WTC11 (cell line): ENCODE measurements around the gene SORCS1. TPM values are rescaled to one million over a fixed set of nuclear protein-coding genes. Genes with fewer than 3 reads are reported as not detected.

Experiments used
- ATAC-seq: fragments of 200-7000 bp; cut with Tn5 transposase; 2 replicates; pipeline ENCODE4 v1.10.0; 2021; ENCODE audit warnings: mild to moderate bottlenecking, moderate library complexity
- CTCF ChIA-PET: fragments of 300-600 bp; sonication (Branson Sonifier 250); formaldehyde crosslinking; loops from one replicate; lab custom pipeline; 2021; ENCODE audit warnings: antibody characterized with exemption; lab: Charles Lee
- POLR2A ChIA-PET: fragments of 350-600 bp; sonication (Branson Sonifier 250); formaldehyde crosslinking; loops from one replicate; lab custom pipeline; 2021; ENCODE audit warnings: antibody characterized with exemption; lab: Charles Lee
- DNase-seq: peaks from one replicate; pipeline ENCODE4 v3.0.0; 2021; ENCODE audit warnings: low spot score
- H3K27ac Mint-ChIP-seq: 2 replicates; pipeline ENCODE4 v1.8.0; 2021; ENCODE audit warnings: mixed read lengths
- H3K27me3 Mint-ChIP-seq: 2 replicates; pipeline ENCODE4 v1.8.0; 2021; ENCODE audit warnings: low read depth, mild to moderate bottlenecking, moderate library complexity, mixed read lengths
- H3K36me3 Mint-ChIP-seq: 2 replicates; pipeline ENCODE4 v1.8.0; 2021; ENCODE audit warnings: mixed read lengths
- H3K4me1 Mint-ChIP-seq: 2 replicates; pipeline ENCODE4 v1.8.0; 2022; ENCODE audit warnings: mixed read lengths
- H3K4me3 Mint-ChIP-seq: 2 replicates; pipeline ENCODE4 v1.8.0; 2021; ENCODE audit warnings: mild to moderate bottlenecking, moderate library complexity, mixed read lengths
- H3K9me3 Mint-ChIP-seq: 2 replicates; pipeline ENCODE4 v1.8.0; 2021; ENCODE audit warnings: mixed read lengths
- ATF1 ChIP-seq: sonication (generic); formaldehyde crosslinking; IDR thresholded peaks from 2 replicates; pipeline ENCODE4 v1.8.1; 2023; ENCODE audit warnings: mild to moderate bottlenecking, moderate library complexity, missing genetic modification reagents
- ATF3 ChIP-seq: sonication (generic); formaldehyde crosslinking; conservative IDR thresholded peaks from 2 replicates; pipeline ENCODE4 v1.8.1; 2022; ENCODE audit warnings: mild to moderate bottlenecking, missing genetic modification reagents
- CREB1 ChIP-seq: sonication (generic); formaldehyde crosslinking; IDR thresholded peaks from 2 replicates; pipeline ENCODE4 v1.8.0; 2023; ENCODE audit warnings: mild to moderate bottlenecking, missing genetic modification reagents
- CREM ChIP-seq: sonication (generic); formaldehyde crosslinking; IDR thresholded peaks from 2 replicates; pipeline ENCODE4 v1.8.1; 2022; ENCODE audit warnings: mild to moderate bottlenecking, missing genetic modification reagents, moderate library complexity
- E2F1 ChIP-seq: sonication (generic); formaldehyde crosslinking; IDR thresholded peaks from 2 replicates; pipeline ENCODE4 v1.8.0; 2022; ENCODE audit warnings: mild to moderate bottlenecking, missing genetic modification reagents
- EMX1 ChIP-seq: fragments of 250-450 bp; sonication (Bioruptor Pico); IDR thresholded peaks from 2 replicates; pipeline ENCODE4 v1.8.0; 2021; ENCODE audit warnings: mild to moderate bottlenecking
- ETV6 ChIP-seq: sonication (generic); formaldehyde crosslinking; IDR thresholded peaks from 2 replicates; pipeline ENCODE4 v1.8.1; 2022; ENCODE audit warnings: mild to moderate bottlenecking, missing genetic modification reagents
- FOXK1 ChIP-seq: sonication (generic); formaldehyde crosslinking; IDR thresholded peaks from 2 replicates; pipeline ENCODE4 v1.8.0; 2022; ENCODE audit warnings: mild to moderate bottlenecking, moderate library complexity, missing genetic modification reagents
- GRHL2 ChIP-seq: fragments of 250-450 bp; sonication (Bioruptor Pico); IDR thresholded peaks from 2 replicates; pipeline ENCODE4 v1.8.0; 2022; ENCODE audit warnings: mild to moderate bottlenecking, moderate library complexity; ENCODE audit not compliant: insufficient replicate concordance, severe bottlenecking
- IRF1 ChIP-seq: sonication (generic); formaldehyde crosslinking; IDR thresholded peaks from 2 replicates; pipeline ENCODE4 v1.8.0; 2023; ENCODE audit warnings: missing genetic modification reagents
- MXD4 ChIP-seq: fragments of 250-450 bp; sonication (Bioruptor Pico); IDR thresholded peaks from 2 replicates; pipeline ENCODE4 v1.8.0; 2021; ENCODE audit warnings: mild to moderate bottlenecking, moderate library complexity, borderline replicate concordance
- SOX15 ChIP-seq: fragments of 250-450 bp; sonication (Bioruptor Pico); IDR thresholded peaks from 2 replicates; pipeline ENCODE4 v1.9.0; 2021; ENCODE audit warnings: mild to moderate bottlenecking
- TEAD4 ChIP-seq: sonication (generic); formaldehyde crosslinking; IDR thresholded peaks from 2 replicates; pipeline ENCODE4 v1.8.0; 2022; ENCODE audit warnings: mild to moderate bottlenecking, missing genetic modification reagents
- USF1 ChIP-seq: sonication (generic); formaldehyde crosslinking; IDR thresholded peaks from 2 replicates; pipeline ENCODE4 v1.8.0; 2022; ENCODE audit warnings: mild to moderate bottlenecking, missing genetic modification reagents
- ZNF317 ChIP-seq: sonication (generic); formaldehyde crosslinking; IDR thresholded peaks from 2 replicates; pipeline ENCODE4 v1.8.1; 2023; ENCODE audit warnings: low read depth, mild to moderate bottlenecking, moderate library complexity, missing genetic modification reagents, borderline replicate concordance
- ZNF396 ChIP-seq: fragments of 250-450 bp; sonication (Bioruptor Pico); IDR thresholded peaks from 2 replicates; pipeline ENCODE4 v1.8.0; 2021; ENCODE audit warnings: mild to moderate bottlenecking, moderate library complexity, borderline replicate concordance
- ZNF671 ChIP-seq: fragments of 250-450 bp; sonication (Bioruptor Pico); IDR thresholded peaks from 2 replicates; pipeline ENCODE4 v1.8.0; 2021; ENCODE audit warnings: mild to moderate bottlenecking
- ZSCAN18 ChIP-seq: fragments of 250-450 bp; sonication (Bioruptor Pico); IDR thresholded peaks from 2 replicates; pipeline ENCODE4 v2.1.2; 2022; ENCODE audit warnings: mild to moderate bottlenecking, moderate library complexity
- total RNA-seq: library from RNA; stranded (reverse); gene quantifications from 3 replicates; pipeline ENCODE4 v1.2.3, GENCODE V29; 2021
- TF ChIP-seq, protein P1 (sequence below): fragments of 250-450 bp; sonication (Bioruptor Pico); IDR thresholded peaks from 2 replicates; pipeline ENCODE4 v1.9.0; 2021; ENCODE audit warnings: mild to moderate bottlenecking
- TF ChIP-seq, protein P2 (sequence below): sonication (generic); formaldehyde crosslinking; IDR thresholded peaks from 2 replicates; pipeline ENCODE4 v1.8.1; 2023; ENCODE audit warnings: mild to moderate bottlenecking, missing genetic modification reagents, moderate library complexity
- TF ChIP-seq, protein P3 (sequence below): sonication (generic); formaldehyde crosslinking; IDR thresholded peaks from 2 replicates; pipeline ENCODE4 v1.8.0; 2022; ENCODE audit warnings: missing genetic modification reagents

SORCS1 gene
- total RNA-seq, 1 experiment from 2014 or later = 3.3 TPM

DNA sequence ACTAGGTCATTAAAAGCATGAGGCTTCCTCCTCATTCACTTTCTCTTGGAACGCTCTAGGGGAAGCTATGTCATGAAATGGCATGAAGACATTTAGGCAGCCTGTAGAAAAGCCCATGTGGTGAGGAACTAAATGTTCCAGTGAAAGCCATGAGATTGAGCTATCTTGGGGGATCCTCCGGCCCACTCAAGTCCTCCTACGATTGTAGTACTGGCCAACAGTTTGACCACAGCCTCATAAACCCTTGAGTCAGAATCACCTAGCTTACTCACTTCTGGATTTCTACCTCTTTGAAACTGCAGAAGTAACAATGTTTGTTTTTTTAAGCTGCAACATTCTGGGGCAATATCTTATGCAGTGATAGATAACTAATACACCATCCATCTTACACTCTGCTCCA is 605.1 kb downstream of the SORCS1 start (continued):
- TF ChIP-seq CREB1 (CRISPR knock-in tag) = no peak
- TF ChIP-seq, protein P1, sequence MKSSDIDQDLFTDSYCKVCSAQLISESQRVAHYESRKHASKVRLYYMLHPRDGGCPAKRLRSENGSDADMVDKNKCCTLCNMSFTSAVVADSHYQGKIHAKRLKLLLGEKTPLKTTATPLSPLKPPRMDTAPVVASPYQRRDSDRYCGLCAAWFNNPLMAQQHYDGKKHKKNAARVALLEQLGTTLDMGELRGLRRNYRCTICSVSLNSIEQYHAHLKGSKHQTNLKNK (CRISPR knock-in tag) = no peak
- no peak for TF ChIP-seq E2F1 (CRISPR knock-in tag)
- TF ChIP-seq USF1 (CRISPR knock-in tag) = no peak
- TF ChIP-seq TEAD4 (CRISPR knock-in tag) = no peak

GRCh38 chr10:106557951-106558733 is 606.4 kb downstream of the SORCS1 start:
- ChIA-PET POLR2A (no interaction called here), CTCF (interaction anchor here (1.3 kb wide), 1 partner anchor 14 kb away, joined by 3 read pairs; no protein-coding TSS in a partner anchor)
- Mint-ChIP-seq H3K27me3 (peaks cover 2% of the 10 kb centered on the region; the same call in 1 of the 2 replicates), H3K9me3 (no peaks in the 10 kb centered on the region), H3K36me3 (no peaks in the 10 kb centered on the region), H3K4me3 (no peak overlapping the region)
- no peak for DNase-seq
- TF ChIP-seq EMX1 (no peak), CREM (CRISPR knock-in tag) (no peak), SOX15 (CRISPR knock-in tag) (no peak), ZSCAN18 (CRISPR knock-in tag) (no peak), FOXK1 (CRISPR knock-in tag) (no peak), ATF3 (CRISPR knock-in tag) (no peak), ZNF317 (CRISPR knock-in tag) (no peak), ZNF396 (CRISPR knock-in tag) (no peak), GRHL2 (CRISPR knock-in tag) (no peak), ATF1 (CRISPR knock-in tag) (no peak), MXD4 (CRISPR knock-in tag) (no peak), IRF1 (CRISPR knock-in tag) (no peak), ETV6 (no peak), ZNF671 (CRISPR knock-in tag) (no peak), E2F1 (CRISPR knock-in tag) (no peak)
- TF ChIP-seq, protein P2, sequence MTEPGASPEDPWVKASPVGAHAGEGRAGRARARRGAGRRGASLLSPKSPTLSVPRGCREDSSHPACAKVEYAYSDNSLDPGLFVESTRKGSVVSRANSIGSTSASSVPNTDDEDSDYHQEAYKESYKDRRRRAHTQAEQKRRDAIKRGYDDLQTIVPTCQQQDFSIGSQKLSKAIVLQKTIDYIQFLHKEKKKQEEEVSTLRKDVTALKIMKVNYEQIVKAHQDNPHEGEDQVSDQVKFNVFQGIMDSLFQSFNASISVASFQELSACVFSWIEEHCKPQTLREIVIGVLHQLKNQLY (CRISPR knock-in tag) = no peak
- TF ChIP-seq, protein P3, sequence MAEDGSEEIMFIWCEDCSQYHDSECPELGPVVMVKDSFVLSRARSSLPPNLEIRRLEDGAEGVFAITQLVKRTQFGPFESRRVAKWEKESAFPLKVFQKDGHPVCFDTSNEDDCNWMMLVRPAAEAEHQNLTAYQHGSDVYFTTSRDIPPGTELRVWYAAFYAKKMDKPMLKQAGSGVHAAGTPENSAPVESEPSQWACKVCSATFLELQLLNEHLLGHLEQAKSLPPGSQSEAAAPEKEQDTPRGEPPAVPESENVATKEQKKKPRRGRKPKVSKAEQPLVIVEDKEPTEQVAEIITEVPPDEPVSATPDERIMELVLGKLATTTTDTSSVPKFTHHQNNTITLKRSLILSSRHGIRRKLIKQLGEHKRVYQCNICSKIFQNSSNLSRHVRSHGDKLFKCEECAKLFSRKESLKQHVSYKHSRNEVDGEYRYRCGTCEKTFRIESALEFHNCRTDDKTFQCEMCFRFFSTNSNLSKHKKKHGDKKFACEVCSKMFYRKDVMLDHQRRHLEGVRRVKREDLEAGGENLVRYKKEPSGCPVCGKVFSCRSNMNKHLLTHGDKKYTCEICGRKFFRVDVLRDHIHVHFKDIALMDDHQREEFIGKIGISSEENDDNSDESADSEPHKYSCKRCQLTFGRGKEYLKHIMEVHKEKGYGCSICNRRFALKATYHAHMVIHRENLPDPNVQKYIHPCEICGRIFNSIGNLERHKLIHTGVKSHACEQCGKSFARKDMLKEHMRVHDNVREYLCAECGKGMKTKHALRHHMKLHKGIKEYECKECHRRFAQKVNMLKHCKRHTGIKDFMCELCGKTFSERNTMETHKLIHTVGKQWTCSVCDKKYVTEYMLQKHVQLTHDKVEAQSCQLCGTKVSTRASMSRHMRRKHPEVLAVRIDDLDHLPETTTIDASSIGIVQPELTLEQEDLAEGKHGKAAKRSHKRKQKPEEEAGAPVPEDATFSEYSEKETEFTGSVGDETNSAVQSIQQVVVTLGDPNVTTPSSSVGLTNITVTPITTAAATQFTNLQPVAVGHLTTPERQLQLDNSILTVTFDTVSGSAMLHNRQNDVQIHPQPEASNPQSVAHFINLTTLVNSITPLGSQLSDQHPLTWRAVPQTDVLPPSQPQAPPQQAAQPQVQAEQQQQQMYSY (CRISPR knock-in tag) = no peak
- TF ChIP-seq, all 79 proteins: peak for 0
- Mint-ChIP-seq H3K4me1 (peaks cover 10% of the 10 kb centered on the region), H3K27ac (no peak overlapping the region)
- ATAC-seq = no peak
